Mucosa of stomach (tissue), 1 donor: ENCODE measurements around the gene GNG8.

Source experiments
- H3K27me3 ChIP-seq: one replicate; pipeline ENCODE4 v1.7.0; 2013; ENCODE audit warnings: mild to moderate bottlenecking, low read length; ENCODE audit not compliant: control insufficient read depth, insufficient read depth
- H3K36me3 ChIP-seq: one replicate; pipeline ENCODE4 v1.7.0; 2013; ENCODE audit warnings: low read length; ENCODE audit not compliant: control insufficient read depth, insufficient read depth
- H3K4me1 ChIP-seq: one replicate; pipeline ENCODE4 v1.7.0; 2013; ENCODE audit warnings: mild to moderate bottlenecking, low read length; ENCODE audit not compliant: control insufficient read depth, insufficient read depth
- H3K4me3 ChIP-seq: one replicate; pipeline ENCODE4 v1.7.0; 2013; ENCODE audit warnings: low read length
- H3K9ac ChIP-seq: one replicate; pipeline ENCODE4 v1.7.0; 2013; ENCODE audit warnings: mild to moderate bottlenecking, low read length, moderate library complexity
- H3K9me3 ChIP-seq: one replicate; pipeline ENCODE4 v1.7.0; 2013; ENCODE audit warnings: mild to moderate bottlenecking, low read length, moderate library complexity; ENCODE audit not compliant: control insufficient read depth
- donor health status: Pancreatic carcinoma.

The GNG8 gene

GRCh38 chr19:46591254-46591653 is 44.7 kb downstream of the GNG8 start:
- H3K9me3 ChIP-seq = no peaks in the 10 kb centered on the region
- no peak overlapping the region for H3K9ac ChIP-seq
- H3K36me3 ChIP-seq = no peaks in the 10 kb centered on the region
- H3K27me3 ChIP-seq = no peaks in the 10 kb centered on the region
- no peak overlapping the region for H3K4me3 ChIP-seq
- H3K4me1 ChIP-seq = peaks cover 4% of the 10 kb centered on the region

GRCh38 chr19:46587861-46588260 is 48.1 kb downstream of the GNG8 start:
- no peaks in the 10 kb centered on the region for H3K27me3 ChIP-seq
- no peak overlapping the region for H3K4me3 ChIP-seq
- H3K36me3 ChIP-seq = no peaks in the 10 kb centered on the region
- H3K9me3 ChIP-seq = no peaks in the 10 kb centered on the region
- H3K9ac ChIP-seq = no peak overlapping the region
- H3K4me1 ChIP-seq = peaks cover 2% of the 10 kb centered on the region

- no peaks in the 10 kb centered on the region for H3K9me3 ChIP-seq
- no peak overlapping the region for H3K4me3 ChIP-seq
- no peaks in the 10 kb centered on the region for H3K36me3 ChIP-seq
- no peak overlapping the region for H3K9ac ChIP-seq
- no peaks in the 10 kb centered on the region for H3K4me1 ChIP-seq
- H3K27me3 ChIP-seq = no peaks in the 10 kb centered on the region
Observed at GRCh38 chr19:46586294-46586693, 49.7 kb downstream of the GNG8 start.

GRCh38 chr19:46585539-46585938 is 50.5 kb downstream of the GNG8 start:
- Histone ChIP-seq H3K36me3 (no peaks in the 10 kb centered on the region), H3K9me3 (no peaks in the 10 kb centered on the region), H3K27me3 (no peaks in the 10 kb centered on the region), H3K9ac (no peak overlapping the region), H3K4me1 (no peaks in the 10 kb centered on the region), H3K4me3 (no peak overlapping the region)
